Activated CD4-positive, alpha-beta T cell treated with anti-CD3 and anti-CD28 coated beads for 36 hours (primary cell): Measurements from ENCODE around the gene WDR19. TPM values are rescaled to one million over a fixed set of nuclear protein-coding genes. Genes with fewer than 3 reads are reported as not detected.
"Not testable (repeated sequence)": the region's sequence is repeated elsewhere in the genome, so short reads cannot be mapped to it uniquely, and the experiment has no call there.

Source experiments
- ATAC-seq: fragments of 200-7000 bp; cut with Tn5 transposase; one replicate; pipeline ENCODE4 v1.10.0; 2021; ENCODE audit warnings: mild to moderate bottlenecking, moderate library complexity
- CTCF ChIA-PET: fragments of 350-600 bp; sonication (Branson Sonifier 250); formaldehyde crosslinking; loops from one replicate; lab custom pipeline; 2021; ENCODE audit warnings: antibody characterized with exemption; lab: Charles Lee
- POLR2A ChIA-PET: fragments of 350-600 bp; sonication (Branson Sonifier 250); formaldehyde crosslinking; loops from one replicate; lab custom pipeline; 2021; ENCODE audit warnings: antibody characterized with exemption, inconsistent platforms; lab: Charles Lee
- DNase-seq: peaks from one replicate; pipeline ENCODE4 v3.0.0-alpha.2; 2020
- H3K27ac Mint-ChIP-seq: one replicate; pipeline ENCODE4 v1.8.0; 2021; ENCODE audit warnings: mixed read lengths
- H3K27me3 Mint-ChIP-seq: one replicate; pipeline ENCODE4 v1.8.0; 2021; ENCODE audit warnings: mixed read lengths
- H3K36me3 Mint-ChIP-seq: one replicate; pipeline ENCODE4 v1.8.0; 2021; ENCODE audit warnings: low read depth, mixed read lengths
- H3K4me1 Mint-ChIP-seq: one replicate; pipeline ENCODE4 v1.8.0; 2021; ENCODE audit warnings: mixed read lengths
- H3K4me3 Mint-ChIP-seq: one replicate; pipeline ENCODE4 v1.8.0; 2021; ENCODE audit warnings: mild to moderate bottlenecking, moderate library complexity, mixed read lengths
- H3K9me3 Mint-ChIP-seq: one replicate; pipeline ENCODE4 v1.8.0; 2021; ENCODE audit warnings: low read depth, mixed read lengths
- intact Hi-C, 2 experiments: fragments of 100-400 bp; cut with DNase I in 1 of 2; cut with micrococcal nuclease in 1 of 2; formaldehyde crosslinking; loops; one replicate each; pipeline versions ENCODE4 v1.14.2 to v1.15.1; 2022 to 2024; cut with DNase I, micrococcal nuclease
- total RNA-seq, 2 experiments: library from RNA; stranded (reverse); gene quantifications; one replicate each; pipeline ENCODE4 v1.2.3, GENCODE V29; 2021

Gene WDR19
- total RNA-seq, 2 experiments from 2014 or later, result 12.1 to 16.2 TPM

- Mint-ChIP-seq H3K27ac (no peak overlapping the region), H3K4me1 (peaks cover 7% of the 10 kb centered on the region), H3K27me3 (peaks cover 7% of the 10 kb centered on the region), H3K4me3 (no peak overlapping the region), H3K36me3 (no peaks in the 10 kb centered on the region), H3K9me3 (no peaks in the 10 kb centered on the region)
- ATAC-seq (no peak), DNase-seq (no peak)
- intact Hi-C loops, result no loop called here
- CTCF ChIA-PET, result interaction anchor here (1.2 to 1.4 kb wide), 2 partner anchors 47 to 276 kb away, joined by 3 read pairs; no protein-coding TSS in a partner anchor
- POLR2A ChIA-PET, result no interaction called here
Observed at GRCh38 chr4:39178706-39179105, 3.6 kb upstream of the WDR19 start.

DNA sequence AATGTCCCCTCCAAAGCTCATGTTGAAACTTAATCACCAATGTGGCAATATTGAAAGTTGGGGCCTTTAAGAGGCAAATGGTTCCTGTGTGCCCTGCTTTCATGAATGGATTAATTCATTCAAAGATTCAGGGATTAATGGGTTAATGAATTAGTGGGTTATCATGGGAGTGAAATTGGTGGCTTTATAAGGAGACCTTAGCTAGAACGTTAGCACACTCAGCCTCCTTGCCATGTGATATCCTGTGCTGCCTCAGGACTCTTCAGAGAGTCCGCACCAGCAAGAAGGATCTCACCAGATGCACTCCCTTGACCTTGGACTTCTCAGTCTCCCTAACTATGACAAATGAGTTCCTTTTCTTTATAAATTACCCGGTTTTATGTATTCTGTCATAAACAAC, 2.6 kb upstream of the WDR19 start:
- intact Hi-C loops, result loop anchor here (5.0 to 10.0 kb wide), 5 partner anchors 132 to 1495 kb away; partner anchors contain the start of genes LIAS (in 1 of the 2), RELL1 (in 1 of the 2) and RPL9 (in 1 of the 2)
- CTCF ChIA-PET, result interaction anchor here (1.2 to 1.4 kb wide), 2 partner anchors 47 to 277 kb away, joined by 3 read pairs; no protein-coding TSS in a partner anchor

GRCh38 chr4:39180629-39181028, 1.7 kb upstream of the WDR19 start:
- H3K27ac Mint-ChIP-seq, H3K27me3 Mint-ChIP-seq, H3K4me3 Mint-ChIP-seq, DNase-seq, H3K9me3 Mint-ChIP-seq, ATAC-seq, POLR2A ChIA-PET, H3K36me3 Mint-ChIP-seq, H3K4me1 Mint-ChIP-seq: not testable (repeated sequence)
- CTCF ChIA-PET, result interaction anchor here (0.6 kb wide), 1 partner anchor 290 kb away, joined by 3 read pairs; no protein-coding TSS in a partner anchor
- intact Hi-C loops, result loop anchor here (5.0 to 10.0 kb wide), 5 partner anchors 133 to 1496 kb away; partner anchors contain the start of genes LIAS (in 1 of the 2), RELL1 (in 1 of the 2) and RPL9 (in 1 of the 2)

More for the DNA sequence above, 2.6 kb upstream of the WDR19 start:
- DNase-seq (no peak), ATAC-seq (no peak)
- Mint-ChIP-seq H3K36me3 (no peaks in the 10 kb centered on the region), H3K4me1 (peaks cover 8% of the 10 kb centered on the region), H3K9me3 (no peaks in the 10 kb centered on the region), H3K27me3 (peaks cover 6% of the 10 kb centered on the region), H3K4me3 (no peak overlapping the region), H3K27ac (no peak overlapping the region)
- POLR2A ChIA-PET, result interaction anchor here (0.5 kb wide), 1 partner anchor 11 kb away, joined by 3 read pairs; no protein-coding TSS in a partner anchor

GRCh38 chr4:39181520-39181904, 817 bp upstream of the WDR19 start:
- Mint-ChIP-seq H3K4me1 (peaks cover 8% of the 10 kb centered on the region), H3K36me3 (no peaks in the 10 kb centered on the region), H3K27ac (no peak overlapping the region), H3K9me3 (no peaks in the 10 kb centered on the region), H3K4me3 (no peak overlapping the region), H3K27me3 (peaks cover 3% of the 10 kb centered on the region)
- DNase-seq (no peak), ATAC-seq (no peak)
- intact Hi-C loops, result loop anchor here (5.0 to 10.0 kb wide), 5 partner anchors 134 to 1497 kb away; partner anchors contain the start of genes LIAS (in 1 of the 2), RELL1 (in 1 of the 2) and RPL9 (in 1 of the 2)
- CTCF ChIA-PET, result interaction anchor here (0.6 to 1.4 kb wide), 9 partner anchors 48 to 896 kb away, joined by 3 to 5 read pairs (median 4); partner anchors contain the start of genes PDS5A and TLR1
- POLR2A ChIA-PET, result interaction anchor here (0.7 kb wide), 1 partner anchor 503 kb away, joined by 4 read pairs; no protein-coding TSS in a partner anchor

GRCh38 chr4:39201963-39202362, 19.6 kb downstream of the WDR19 start:
- Mint-ChIP-seq H3K4me1 (no peaks in the 10 kb centered on the region), H3K27ac (no peak overlapping the region), H3K36me3 (peaks cover 23% of the 10 kb centered on the region), H3K4me3 (no peak overlapping the region), H3K9me3 (peaks cover 4% of the 10 kb centered on the region), H3K27me3 (no peaks in the 10 kb centered on the region)
- no peak for ATAC-seq
- intact Hi-C loops, result no loop called here
- POLR2A ChIA-PET, result no interaction called here
- CTCF ChIA-PET, result interaction anchor here (1.4 kb wide), 1 partner anchor 25 kb away, joined by 4 read pairs; no protein-coding TSS in a partner anchor
- DNase-seq, result no peak

DNA sequence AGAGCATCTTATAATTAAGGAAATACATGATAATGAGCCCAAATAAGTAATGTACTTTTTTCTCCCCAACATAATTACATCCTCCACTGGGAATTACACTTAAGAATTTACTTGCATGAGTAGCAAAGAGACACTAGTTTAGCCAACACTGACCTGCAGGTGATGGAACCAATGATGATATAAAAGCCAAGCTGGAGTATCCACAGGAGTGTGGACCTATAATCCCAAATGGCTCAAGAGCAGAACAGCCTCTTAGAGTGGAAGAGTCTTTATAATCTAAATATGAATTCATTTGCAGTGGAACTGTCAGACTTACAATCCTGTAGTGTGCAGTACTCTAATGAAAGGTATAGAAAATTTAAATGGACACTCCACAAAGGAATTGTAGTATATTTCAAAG, 22.2 kb downstream of the WDR19 start:
- ATAC-seq, result no peak
- intact Hi-C loops, result no loop called here
- ChIA-PET POLR2A (no interaction called here), CTCF (interaction anchor here (1.2 kb wide), 1 partner anchor 13 kb away, joined by 3 read pairs; no protein-coding TSS in a partner anchor)
- H3K4me1 Mint-ChIP-seq, result no peaks in the 10 kb centered on the region
- no peaks in the 10 kb centered on the region for H3K27me3 Mint-ChIP-seq
- H3K4me3 Mint-ChIP-seq, result no peak overlapping the region
- no peak for DNase-seq
- peaks cover 36% of the 10 kb centered on the region for H3K36me3 Mint-ChIP-seq
- no peak overlapping the region for H3K27ac Mint-ChIP-seq
- H3K9me3 Mint-ChIP-seq, result peaks cover 4% of the 10 kb centered on the region

GRCh38 chr4:39205000-39205399, 22.7 kb downstream of the WDR19 start:
- Mint-ChIP-seq H3K36me3 (peaks cover 36% of the 10 kb centered on the region), H3K9me3 (peaks cover 4% of the 10 kb centered on the region), H3K4me3 (no peak overlapping the region), H3K27ac (no peak overlapping the region), H3K27me3 (no peaks in the 10 kb centered on the region), H3K4me1 (no peaks in the 10 kb centered on the region)
- POLR2A ChIA-PET, result no interaction called here
- no peak for DNase-seq
- CTCF ChIA-PET, result interaction anchor here (1.1 to 1.2 kb wide), 2 partner anchors 13 to 302 kb away, joined by 3 to 5 read pairs; no protein-coding TSS in a partner anchor
- intact Hi-C loops, result no loop called here
- ATAC-seq, result no peak

DNA sequence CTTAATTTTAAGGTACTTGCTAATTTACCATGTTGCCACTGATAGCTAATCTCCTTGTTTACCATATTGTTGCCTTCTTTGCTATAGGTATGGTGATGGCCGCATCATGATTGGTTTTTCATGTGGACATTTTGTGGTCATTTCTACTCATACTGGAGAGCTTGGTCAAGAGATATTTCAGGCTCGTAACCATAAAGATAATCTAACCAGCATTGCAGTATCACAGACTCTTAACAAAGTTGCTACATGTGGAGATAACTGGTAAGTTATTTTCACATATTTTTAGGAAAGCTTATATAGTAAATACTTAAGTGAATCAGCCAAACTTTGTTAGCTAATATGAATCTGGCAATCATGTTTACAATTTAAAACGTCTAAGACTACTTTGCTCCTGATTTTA, 23.1 kb downstream of the WDR19 start:
- Mint-ChIP-seq H3K27ac (no peak overlapping the region), H3K27me3 (no peaks in the 10 kb centered on the region), H3K36me3 (peaks cover 36% of the 10 kb centered on the region), H3K4me1 (no peaks in the 10 kb centered on the region), H3K4me3 (no peak overlapping the region), H3K9me3 (peaks cover 4% of the 10 kb centered on the region)
- DNase-seq (no peak), ATAC-seq (no peak)
- POLR2A ChIA-PET, result interaction anchor here (0.6 kb wide), 1 partner anchor 37 kb away, joined by 3 read pairs; no protein-coding TSS in a partner anchor
- CTCF ChIA-PET, result interaction anchor here (1.1 to 1.2 kb wide), 2 partner anchors 14 to 303 kb away, joined by 3 to 5 read pairs; no protein-coding TSS in a partner anchor
- intact Hi-C loops, result no loop called here

DNA sequence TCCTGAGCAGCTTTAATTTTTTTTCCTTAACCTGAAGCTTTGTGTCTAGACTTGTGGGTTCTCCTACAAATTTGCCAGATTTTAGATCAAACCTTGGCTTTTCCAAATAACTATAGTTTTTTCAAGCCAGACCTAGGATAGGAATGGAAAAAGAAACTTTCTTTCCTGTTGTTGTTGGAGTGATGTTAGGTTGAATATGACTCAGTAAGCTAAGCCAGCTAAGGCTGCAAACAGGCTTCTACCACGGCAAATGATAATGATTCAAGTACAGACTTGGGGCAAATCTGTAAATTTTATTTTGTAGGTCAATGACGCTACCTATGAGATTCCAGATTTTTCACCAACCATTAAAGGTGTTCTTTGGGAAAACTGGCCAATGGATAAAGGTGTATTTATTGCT, 45.6 kb downstream of the WDR19 start:
- intact Hi-C loops, result no loop called here
- CTCF ChIA-PET, result interaction anchor here (0.6 kb wide), 1 partner anchor 325 kb away, joined by 3 read pairs; no protein-coding TSS in a partner anchor

GRCh38 chr4:39228377-39228776, 46.0 kb downstream of the WDR19 start:
- Mint-ChIP-seq H3K4me1 (no peaks in the 10 kb centered on the region), H3K9me3 (no peaks in the 10 kb centered on the region), H3K27ac (no peak overlapping the region), H3K4me3 (no peak overlapping the region), H3K36me3 (peaks cover 4% of the 10 kb centered on the region), H3K27me3 (no peaks in the 10 kb centered on the region)
- intact Hi-C loops, result no loop called here
- no peak for ATAC-seq
- ChIA-PET CTCF (no interaction called here), POLR2A (interaction anchor here (0.7 kb wide), 1 partner anchor 14 kb away, joined by 3 read pairs; no protein-coding TSS in a partner anchor)
- no peak for DNase-seq

More for the DNA sequence above, 45.6 kb downstream of the WDR19 start:
- H3K4me3 Mint-ChIP-seq, result no peak overlapping the region
- no peaks in the 10 kb centered on the region for H3K27me3 Mint-ChIP-seq
- peaks cover 4% of the 10 kb centered on the region for H3K36me3 Mint-ChIP-seq
- no peak overlapping the region for H3K27ac Mint-ChIP-seq
- ATAC-seq, result no peak
- no peaks in the 10 kb centered on the region for H3K9me3 Mint-ChIP-seq
- no peaks in the 10 kb centered on the region for H3K4me1 Mint-ChIP-seq
- no peak for DNase-seq
- POLR2A ChIA-PET, result interaction anchor here (0.7 kb wide), 1 partner anchor 14 kb away, joined by 3 read pairs; no protein-coding TSS in a partner anchor

- CTCF ChIA-PET, result no interaction called here
Observed at GRCh38 chr4:39230462-39230861, 48.1 kb downstream of the WDR19 start.

More at GRCh38 chr4:39230462-39230861, 48.1 kb downstream of the WDR19 start:
- DNase-seq, result no peak
- no peaks in the 10 kb centered on the region for H3K9me3 Mint-ChIP-seq
- no peak for ATAC-seq
- intact Hi-C loops, result no loop called here
- peaks cover 4% of the 10 kb centered on the region for H3K36me3 Mint-ChIP-seq
- POLR2A ChIA-PET, result no interaction called here
- H3K27me3 Mint-ChIP-seq, result no peaks in the 10 kb centered on the region
- no peak overlapping the region for H3K27ac Mint-ChIP-seq
- H3K4me1 Mint-ChIP-seq, result no peaks in the 10 kb centered on the region
- H3K4me3 Mint-ChIP-seq, result no peak overlapping the region
